Left forelimb (tissue), 1 donor: ENCODE results near the gene ERC1.

ENCODE experiments used
- DNase-seq: peaks from one replicate; pipeline ENCODE4 v3.0.0-alpha.2; 2018; ENCODE audit warnings: low spot score

ERC1 gene

GRCh38 chr12:1488908-1489381 lies 497.9 kb downstream of the ERC1 start:
- no peak for DNase-seq

DNA sequence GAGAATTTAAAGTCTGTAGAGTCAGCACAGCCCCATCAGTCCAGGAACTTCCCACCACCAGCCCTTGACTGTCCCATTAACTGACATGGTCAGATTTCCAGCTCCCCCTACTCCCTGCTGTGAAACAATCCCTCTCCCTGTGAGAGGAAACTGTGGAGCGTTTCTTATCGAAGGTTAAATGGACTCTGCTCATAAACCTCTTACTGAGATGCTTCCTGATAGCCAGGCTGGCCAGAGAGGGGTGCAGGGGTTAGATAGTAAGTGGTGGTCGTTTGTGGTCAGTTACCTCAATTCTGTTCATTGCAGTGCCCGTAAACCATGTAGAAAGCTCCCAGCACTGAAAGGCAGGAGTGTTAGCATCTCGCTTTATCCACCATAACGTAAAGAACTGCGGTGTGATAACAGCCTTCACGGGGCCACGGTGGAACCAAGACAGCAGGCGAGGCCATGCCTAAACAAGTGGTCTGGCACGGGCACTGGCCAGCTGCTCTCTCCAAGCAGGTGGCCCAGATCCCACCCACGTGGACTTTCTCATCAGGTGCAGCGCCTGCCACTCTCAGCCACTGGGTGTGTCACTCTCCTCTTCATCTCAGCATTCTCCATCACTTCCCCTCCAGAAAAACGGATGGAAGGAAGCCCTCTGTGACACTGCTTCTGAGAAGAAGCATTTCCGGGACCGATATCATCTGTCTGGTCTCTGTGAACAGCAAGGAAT lies 501.1 kb downstream of the ERC1 start:
- DNase-seq: no peak

DNA sequence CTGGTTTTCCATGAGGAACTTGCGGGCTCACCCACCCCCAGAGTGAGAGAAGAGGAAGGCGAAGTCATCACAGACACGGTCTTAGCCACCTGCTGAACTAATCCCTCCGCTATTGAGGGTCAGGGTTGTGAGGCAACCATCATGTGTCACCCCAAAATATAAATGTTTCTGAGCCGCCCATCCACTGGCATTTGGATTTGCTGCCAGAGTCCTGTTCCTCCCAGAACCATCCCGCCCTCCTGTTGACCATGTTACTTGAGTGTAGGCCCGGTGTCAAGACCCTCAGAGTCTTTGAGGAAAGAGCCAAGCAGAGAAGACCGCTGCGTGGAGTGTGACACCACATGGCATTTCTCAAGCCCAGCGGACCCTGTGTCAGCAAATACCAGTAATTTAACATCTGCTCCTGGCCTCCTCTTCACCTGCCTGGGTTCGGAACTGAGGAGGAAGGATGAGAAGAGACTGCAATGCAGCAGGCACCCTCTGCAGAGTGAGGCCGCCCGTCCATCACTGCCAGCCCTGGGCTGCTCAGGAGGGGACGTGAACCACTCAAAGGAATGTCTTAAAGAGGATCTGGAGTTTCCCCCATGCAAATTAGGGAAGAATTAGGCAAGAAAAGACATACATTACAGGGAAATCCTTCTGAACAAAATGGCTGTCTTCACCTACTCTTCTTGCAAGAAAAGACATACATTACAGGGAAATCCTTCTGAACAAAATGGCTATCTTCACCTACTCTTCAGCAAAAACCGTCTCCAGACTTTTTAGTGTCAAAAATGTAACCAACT lies 502.9 kb downstream of the ERC1 start:
- no peak for DNase-seq

- DNase-seq: no peak
Observed at GRCh38 chr12:1494856-1495255, 503.8 kb downstream of the ERC1 start.

DNA sequence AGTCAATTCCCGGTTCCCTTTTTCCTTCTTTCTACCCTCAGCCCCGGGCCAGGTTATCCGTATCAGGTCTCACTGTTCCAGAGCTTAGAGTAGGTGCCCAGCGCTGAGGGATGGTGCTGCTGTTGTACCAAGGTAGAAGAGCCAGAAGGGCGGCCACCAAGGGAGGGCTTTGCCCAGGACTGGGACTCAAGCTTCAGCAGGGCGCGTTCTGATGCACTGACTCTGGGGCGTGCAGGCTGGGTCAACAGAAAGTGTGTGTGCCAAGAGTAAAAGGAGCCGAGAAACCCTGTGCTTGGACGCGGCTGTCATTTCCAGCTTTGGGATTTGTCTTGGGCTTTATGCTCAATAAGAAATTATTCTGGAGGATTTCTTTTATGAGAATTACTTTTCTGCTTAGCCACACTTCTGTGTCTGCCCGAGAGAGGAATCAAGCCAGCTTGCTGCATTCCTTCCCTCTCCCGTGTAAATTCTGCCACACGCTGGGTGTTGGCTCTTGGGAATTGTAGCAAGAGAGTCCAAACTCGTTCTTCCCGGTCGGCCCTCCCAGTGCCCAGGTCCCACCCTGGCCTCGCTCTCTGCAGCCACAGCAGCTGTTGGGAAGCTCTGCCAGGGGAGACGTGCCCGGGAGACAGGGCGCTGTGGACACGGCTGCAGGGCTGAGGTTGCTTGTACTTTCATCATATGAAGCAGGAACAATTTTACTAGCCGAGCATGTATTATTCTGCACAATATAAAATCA lies 505.3 kb downstream of the ERC1 start:
- DNase-seq: no peak

- no peak for DNase-seq
Observed at GRCh38 chr12:1497161-1497560, 506.1 kb downstream of the ERC1 start.

- no peak for DNase-seq
Observed at GRCh38 chr12:1498199-1498740, 507.2 kb downstream of the ERC1 start.

DNA sequence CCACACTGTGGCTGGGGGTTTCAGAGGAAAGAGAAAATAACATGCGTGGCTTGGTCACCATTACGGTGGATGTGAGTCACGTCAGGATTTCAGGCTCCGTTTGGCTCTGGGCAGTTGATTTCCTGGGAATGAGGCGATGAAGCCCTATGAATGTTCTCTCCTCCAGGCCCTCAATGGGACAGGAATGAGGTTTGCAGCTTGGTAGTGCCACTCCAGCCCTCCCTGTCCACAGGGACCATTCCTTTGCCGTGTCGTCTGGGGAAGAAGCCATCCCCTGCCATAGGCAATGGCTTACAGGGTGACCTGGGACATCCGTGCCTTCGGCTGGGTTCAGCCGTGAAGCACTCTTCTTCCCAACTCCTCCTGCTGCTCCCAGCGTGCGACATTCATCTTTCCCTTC lies 508.3 kb downstream of the ERC1 start:
- DNase-seq: no peak

GRCh38 chr12:1500095-1500801 lies 509.2 kb downstream of the ERC1 start:
- DNase-seq: no peak

DNA sequence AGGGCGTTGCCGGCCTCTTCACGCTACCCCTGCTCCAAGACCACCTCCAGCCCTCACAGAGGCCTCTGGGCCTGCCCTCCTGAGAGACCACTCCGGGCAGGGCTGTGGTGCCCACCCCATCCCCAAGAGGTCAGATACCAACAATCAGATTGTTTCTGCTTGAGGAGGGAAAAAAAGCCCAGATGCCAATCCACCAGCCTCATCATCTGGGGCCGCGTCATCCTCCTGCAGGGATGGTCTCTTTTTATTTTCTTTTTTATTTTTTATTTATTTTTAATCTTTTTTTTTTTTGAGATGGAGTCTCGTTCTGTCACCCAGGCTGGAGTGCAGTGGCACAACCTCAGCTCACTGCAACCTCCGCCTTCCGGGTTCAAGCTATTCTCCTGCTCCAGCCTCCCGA lies 510.0 kb downstream of the ERC1 start:
- DNase-seq: no peak

DNA sequence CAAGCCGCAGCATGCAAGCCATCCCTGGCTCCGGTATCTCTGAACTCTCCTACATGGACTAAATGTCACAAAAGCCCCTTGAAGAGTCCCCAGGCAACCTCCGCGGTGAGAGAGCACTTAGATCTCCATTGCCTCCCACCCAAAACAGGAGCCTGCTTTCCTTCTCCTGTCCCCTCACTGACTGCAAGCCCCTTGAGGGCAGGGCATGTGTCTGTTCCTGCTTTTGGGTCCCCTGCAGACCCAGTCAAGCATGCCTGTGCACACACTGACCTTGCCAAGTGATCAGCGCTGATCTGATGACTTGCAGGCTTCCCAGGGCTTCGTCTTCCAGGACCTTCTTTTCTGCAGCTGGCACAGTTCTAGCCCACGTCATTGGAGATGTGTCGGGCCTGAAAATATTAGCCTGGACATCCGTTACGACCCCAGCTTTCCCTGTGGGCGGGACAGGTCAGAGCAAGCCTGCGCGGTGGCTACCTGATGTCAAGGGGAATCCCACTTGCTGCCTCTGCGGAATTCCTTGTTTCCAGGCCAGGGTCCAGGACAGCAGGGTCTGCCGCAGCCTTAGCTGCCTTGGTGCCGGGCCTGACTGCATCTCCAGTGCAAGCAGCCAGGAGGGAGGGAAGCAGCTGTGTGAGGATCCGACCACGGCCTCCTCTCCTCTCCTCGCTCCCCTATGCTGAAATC lies 510.8 kb downstream of the ERC1 start:
- DNase-seq: no peak

DNA sequence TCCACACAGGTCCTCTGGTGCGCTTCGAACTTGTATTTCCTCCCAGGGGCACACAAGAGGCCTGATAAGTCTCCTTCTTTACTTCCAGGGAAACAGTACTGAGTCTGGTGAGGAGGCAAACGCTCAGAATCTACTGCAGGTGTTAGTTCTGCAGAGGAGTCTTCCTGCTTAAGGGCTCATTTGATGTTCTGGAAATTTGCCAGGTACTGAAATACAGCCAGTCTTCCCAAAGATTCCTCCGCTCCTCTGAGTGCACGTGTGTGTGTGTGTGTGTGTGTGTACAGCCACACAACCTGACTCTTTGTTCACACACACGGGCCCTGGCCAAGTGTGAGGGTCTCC lies 511.3 kb downstream of the ERC1 start:
- peak; percentile 86 for DNase-seq

DNA sequence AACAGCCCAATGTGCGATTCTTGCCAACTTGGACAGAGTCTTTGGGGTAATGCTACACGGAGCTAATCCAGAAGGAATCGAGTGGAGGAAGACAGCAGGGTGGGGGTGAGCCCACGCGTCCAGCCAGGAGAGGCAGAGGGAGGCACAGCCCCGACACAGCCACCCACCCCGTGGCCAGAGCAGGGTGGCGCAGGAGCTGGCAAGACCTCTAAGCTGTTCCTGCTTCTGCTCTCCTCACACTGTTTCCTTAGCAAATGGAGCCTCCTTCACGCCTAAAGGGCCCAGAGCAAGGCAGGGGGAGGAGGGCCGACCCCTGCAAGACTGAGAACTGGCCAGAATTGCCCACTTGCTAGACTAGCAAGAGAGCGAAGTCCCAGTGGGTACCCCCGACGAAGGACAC lies 511.8 kb downstream of the ERC1 start:
- peak; percentile 77 for DNase-seq

GRCh38 chr12:1503281-1503711 lies 512.3 kb downstream of the ERC1 start:
- no peak for DNase-seq

DNA sequence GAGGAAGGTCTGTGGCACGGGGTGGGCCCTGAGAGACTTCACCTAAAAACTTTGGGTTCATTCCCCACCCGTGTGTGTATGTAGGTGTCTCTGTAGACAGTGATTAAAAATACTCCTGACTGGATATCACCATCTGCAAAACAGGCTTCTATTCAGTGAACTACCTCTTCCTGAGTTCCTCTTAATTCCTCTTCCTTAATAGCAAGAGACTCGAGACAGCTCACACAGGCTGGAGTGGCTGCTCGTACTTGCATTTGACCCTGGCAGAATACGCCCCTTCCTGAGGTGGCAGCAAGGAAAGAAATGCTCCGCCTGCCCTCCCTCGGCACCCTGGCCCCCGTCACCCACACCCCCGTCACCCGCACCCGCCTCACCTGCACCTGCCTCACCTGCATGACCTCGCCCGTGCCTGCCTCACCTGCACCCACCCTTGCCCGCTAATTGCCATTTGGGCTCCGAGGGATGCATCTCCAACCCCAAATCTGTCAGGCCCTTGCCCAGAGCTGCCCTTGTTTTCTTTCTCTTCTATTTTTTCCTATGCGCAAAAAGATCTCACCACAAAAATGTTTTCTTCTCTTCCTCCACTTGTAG lies 513.4 kb downstream of the ERC1 start:
- DNase-seq: no peak

DNA sequence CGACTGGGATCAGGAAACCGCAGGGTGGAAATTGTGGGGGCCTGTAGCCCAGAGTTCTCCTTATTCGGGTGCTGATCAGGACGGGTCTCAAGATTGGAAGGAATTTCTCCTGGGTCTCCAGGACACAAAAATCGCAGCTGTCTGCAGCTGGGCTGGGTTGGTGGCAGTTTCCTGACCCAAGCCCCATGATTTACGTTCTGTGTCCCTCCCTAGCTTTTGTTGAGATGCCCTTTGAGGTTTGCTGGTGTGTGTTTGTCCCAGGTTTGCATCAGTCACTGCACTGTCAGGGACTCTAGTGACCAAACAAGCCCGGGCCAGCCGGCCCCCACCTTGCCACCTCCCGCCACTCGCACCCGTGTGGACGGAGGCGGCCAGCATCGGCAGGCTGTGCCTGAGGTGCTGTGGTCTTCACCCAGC lies 513.9 kb downstream of the ERC1 start:
- no peak for DNase-seq

- no peak for DNase-seq
Observed at GRCh38 chr12:1505576-1505975, 514.6 kb downstream of the ERC1 start.

- peak; percentile 28 for DNase-seq
Observed at GRCh38 chr12:1507308-1507707, 516.3 kb downstream of the ERC1 start.

DNA sequence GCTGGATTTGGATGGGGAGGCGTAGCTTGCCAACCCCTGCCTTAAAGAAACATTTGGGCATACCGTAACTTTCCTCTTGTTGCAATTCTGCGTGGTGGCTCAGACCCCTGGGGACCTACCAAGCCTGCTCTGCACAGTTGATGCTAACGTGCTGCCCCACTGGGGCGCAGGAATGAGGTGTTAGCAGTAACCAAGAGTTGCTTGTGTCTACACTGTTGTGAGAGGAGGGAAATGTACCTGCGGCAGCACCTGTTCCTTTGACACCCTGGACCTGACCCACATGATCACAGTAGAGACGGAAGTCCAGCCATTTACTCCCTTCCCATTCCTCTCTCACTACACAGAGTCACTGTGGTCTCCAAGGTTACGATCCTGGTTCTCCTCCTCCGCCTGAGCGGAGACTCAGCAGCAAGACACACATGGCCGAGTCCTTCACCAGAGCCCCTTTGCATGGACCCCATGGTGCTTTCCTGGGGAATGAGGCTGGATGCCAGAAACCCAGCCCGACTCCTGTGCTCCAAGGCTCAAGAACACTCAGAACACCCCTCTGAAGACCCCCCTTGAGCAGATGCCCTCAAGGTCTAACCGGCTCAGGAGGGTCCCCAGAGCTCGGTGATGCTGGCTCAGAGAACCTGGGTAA lies 518.5 kb downstream of the ERC1 start:
- peak; percentile 62 for DNase-seq

GRCh38 chr12:1510056-1510812 lies 519.2 kb downstream of the ERC1 start:
- peak; percentile 67 for DNase-seq
